Measurements from ENCODE around the gene VEZT. TPM values are rescaled to one million over a fixed set of nuclear protein-coding genes. Genes with fewer than 3 reads are reported as not detected.

VEZT gene
- 35.0 TPM for total RNA-seq (2013)
- 10 to 100 TPM; 14.6 to 20.6 (median 16.7) TPM for polyA plus RNA-seq
- 13.7 and 20.7 TPM in 2 replicates for polyA minus RNA-seq
- total RNA-seq = 21.1 to 67.7 (median 43.1) reads per million in 11 experiments

GRCh38 chr12:95217377-95218149 lies at the start of gene VEZT, which contains the start of gene FGD6:
VEZT (plus strand) TSS chr12:95217807; CDS start chr12:95217851, 44 bp downstream.
FGD6 (minus strand) TSS chr12:95217467; CDS start chr12:95217240, 227 bp downstream.
- H4K20me1 ChIP-seq (ENCODE audit: insufficient read depth, low read length) = peaks cover 26% of the 10 kb centered on the region
- peak; percentile 97 to 99 (median 98) for DNase-seq
- no peaks in the 10 kb centered on the region for H3K9me3 ChIP-seq (replicated peaks in 1 of 2; ENCODE audit: control insufficient read depth in 1 of 2, insufficient read depth in 1 of 2, low read length in 2 of 2)
- peak within 1 kb of the TSS; percentile 90 to 94 for H3K27ac ChIP-seq (ENCODE audit: low read depth in 1 of 2, low read length in 2 of 2)
- H3K4me2 ChIP-seq (replicated peaks; ENCODE audit: extremely low read depth, low read length, poor library complexity, severe bottlenecking) = peak within 1 kb of the TSS; percentile 98
- Mint-ChIP-seq H3K36me3 (peaks cover 0 to 5% of the 10 kb centered on the region in 2 donors), H3K9me3 (no peaks in the 10 kb centered on the region), H3K4me1 (peaks cover 42% of the 10 kb centered on the region), H3K27me3 (ENCODE audit: low read depth in 3 of 3) (no peaks in the 10 kb centered on the region), H3K27ac (peak within 1 kb of the TSS; percentile 91 to 97 (median 95)), H3K4me3 (peak within 1 kb of the TSS; percentile 97 to 99)
- peaks cover 87% of the 10 kb centered on the region for H3K79me2 ChIP-seq (ENCODE audit: insufficient read depth, low read length)
- H3K36me3 ChIP-seq (replicated peaks in 1 of 2; ENCODE audit: control insufficient read depth in 1 of 2, insufficient read depth in 2 of 2, low read length in 2 of 2) = no peaks in the 10 kb centered on the region
- peak within 1 kb of the TSS; percentile 89 for H3K9ac ChIP-seq (ENCODE audit: insufficient read depth, low read length, poor library complexity, severe bottlenecking)
- H2AFZ ChIP-seq (ENCODE audit: insufficient read depth, low read depth, low read length, poor library complexity, severe bottlenecking) = peak within 1 kb of the TSS; percentile 94
- under 1% methylated on average over 63 of the region's 75 CpGs for WGBS (ENCODE audit: insufficient coverage)
- H3K4me1 ChIP-seq (ENCODE audit: control insufficient read depth in 1 of 2, insufficient read depth in 2 of 2, low read length in 2 of 2) = peaks cover 18 to 45% of the 10 kb centered on the region in 2 donors
- TF ChIP-seq CTCF (IDR thresholded peaks at IDR 0.05) = peak; percentile 72
- peak within 1 kb of the TSS; percentile 85 to 99 (median 93) for H3K4me3 ChIP-seq (replicated peaks in 1 of 3; ENCODE audit: low read depth in 2 of 3, low read length in 3 of 3)
- no peaks in the 10 kb centered on the region for H3K27me3 ChIP-seq (ENCODE audit: control insufficient read depth in 2 of 2, insufficient read depth in 2 of 2, low read length in 2 of 2)
- intact Hi-C loops (cut with micrococcal nuclease) = loop anchor here (5.0 to 10.0 kb wide), 3 partner anchors 85 to 103 kb away; no protein-coding TSS in a partner anchor

- no peak for DNase-seq
- H3K9ac ChIP-seq (ENCODE audit: insufficient read depth, low read length, poor library complexity, severe bottlenecking) = no peak overlapping the region
- H3K4me2 ChIP-seq (replicated peaks; ENCODE audit: extremely low read depth, low read length, poor library complexity, severe bottlenecking) = no peak overlapping the region
- peaks cover 12% of the 10 kb centered on the region for H4K20me1 ChIP-seq (ENCODE audit: insufficient read depth, low read length)
- no peak overlapping the region for H2AFZ ChIP-seq (ENCODE audit: insufficient read depth, low read depth, low read length, poor library complexity, severe bottlenecking)
- no peaks in the 10 kb centered on the region for H3K9me3 ChIP-seq (replicated peaks in 1 of 2; ENCODE audit: control insufficient read depth in 1 of 2, insufficient read depth in 1 of 2, low read length in 2 of 2)
- H3K79me2 ChIP-seq (ENCODE audit: insufficient read depth, low read length) = no peaks in the 10 kb centered on the region
- peaks cover 37 to 50% of the 10 kb centered on the region in 2 donors for H3K36me3 Mint-ChIP-seq
- H3K27me3 Mint-ChIP-seq (ENCODE audit: low read depth in 3 of 3) = peaks cover 2 to 3% (median 3%) of the 10 kb centered on the region in 3 donors
- intact Hi-C loops (cut with micrococcal nuclease) = no loop called here
- no peak for TF ChIP-seq CTCF (IDR thresholded peaks at IDR 0.05)
- no peak overlapping the region for H3K27ac ChIP-seq (ENCODE audit: low read depth in 1 of 2, low read length in 2 of 2)
- no CpG with 5 or more reads among the region's 2 CpGs for WGBS (ENCODE audit: insufficient coverage)
- no peak overlapping the region for H3K27ac Mint-ChIP-seq
- no peaks in the 10 kb centered on the region for H3K27me3 ChIP-seq (ENCODE audit: control insufficient read depth in 2 of 2, insufficient read depth in 2 of 2, low read length in 2 of 2)
- peaks cover 0 to 3% (median 0%) of the 10 kb centered on the region in 7 donors for H3K9me3 Mint-ChIP-seq
- no peak overlapping the region for H3K4me3 ChIP-seq (replicated peaks in 1 of 3; ENCODE audit: low read depth in 2 of 3, low read length in 3 of 3)
- H3K4me1 ChIP-seq (ENCODE audit: control insufficient read depth in 1 of 2, insufficient read depth in 2 of 2, low read length in 2 of 2) = peaks cover 2 to 10% of the 10 kb centered on the region in 2 donors
- H3K4me1 Mint-ChIP-seq = peaks cover 11% of the 10 kb centered on the region
- H3K4me3 Mint-ChIP-seq = no peak overlapping the region
- peaks cover 21 to 43% of the 10 kb centered on the region in 2 donors for H3K36me3 ChIP-seq (replicated peaks in 1 of 2; ENCODE audit: control insufficient read depth in 1 of 2, insufficient read depth in 2 of 2, low read length in 2 of 2)
Observed at GRCh38 chr12:95168746-95169145, 48.9 kb upstream of the VEZT start.

All from CD14-positive monocyte (primary cell).